ENCODE results near the gene FOXK1.

Gene FOXK1

GRCh38 chr7:4819560-4820404 is 137.7 kb downstream of the FOXK1 start:
- DNase-seq (ENCODE audit: low read depth, low spot score), result no peak
- no peak overlapping the region for H3K4me3 ChIP-seq (ENCODE audit: low read length)

GRCh38 chr7:4820405-4820966 is 138.4 kb downstream of the FOXK1 start:
- no peak overlapping the region for H3K4me3 ChIP-seq (ENCODE audit: low read length)
- no peak for DNase-seq (ENCODE audit: low read depth, low spot score)
